ENCODE results near the gene UMOD. TPM values are rescaled to one million over a fixed set of nuclear protein-coding genes. Genes with fewer than 3 reads are reported as not detected.

Gene UMOD
- polyA plus RNA-seq (2011; rRNA removed), result not detected in 2 replicates
- not detected in 2 replicates for polyA minus RNA-seq (2011; rRNA and poly(A)+ RNA removed)

- TF ChIP-seq CTCF (IDR thresholded peaks at IDR 0.05; ENCODE audit: insufficient read depth, low read depth, low read length), result no peak
- CTCF ChIA-PET, result no interaction called here
- H3K36me3 ChIP-seq (ENCODE audit: control insufficient read depth, insufficient read depth, low read length), result no peaks in the 10 kb centered on the region
- POLR2A ChIA-PET, result no interaction called here
- no peaks in the 10 kb centered on the region for H3K27me3 ChIP-seq (ENCODE audit: control insufficient read depth, insufficient read depth, low read length)
- no peak for DNase-seq (ENCODE audit: low read depth)
- no peak within 1 kb of the TSS for H3K4me3 ChIP-seq (ENCODE audit: low read depth, low read length)
Measured at GRCh38 chr16:20352615-20353014, at the start of gene UMOD. Gene UMOD (minus strand): TSS chr16:20352715. CDS start chr16:20350737, 1,978 bp downstream.

- ChIA-PET CTCF (interaction anchor here (1.6 kb wide), 1 partner anchor 16 kb away, joined by 5 read pairs; no protein-coding TSS in a partner anchor), POLR2A (no interaction called here)
- no peak for DNase-seq (ENCODE audit: low read depth)
- no peaks in the 10 kb centered on the region for H3K27me3 ChIP-seq (ENCODE audit: control insufficient read depth, insufficient read depth, low read length)
- no peak for TF ChIP-seq CTCF (IDR thresholded peaks at IDR 0.05; ENCODE audit: insufficient read depth, low read depth, low read length)
- H3K4me3 ChIP-seq (ENCODE audit: low read depth, low read length), result no peak overlapping the region
- no peaks in the 10 kb centered on the region for H3K36me3 ChIP-seq (ENCODE audit: control insufficient read depth, insufficient read depth, low read length)
Measured at GRCh38 chr16:20401475-20402016, 49.0 kb upstream of the UMOD start.

GRCh38 chr16:20401066-20401465 is 48.6 kb upstream of the UMOD start:
- ChIA-PET POLR2A (no interaction called here), CTCF (interaction anchor here (1.6 kb wide), 1 partner anchor 16 kb away, joined by 5 read pairs; no protein-coding TSS in a partner anchor)
- TF ChIP-seq CTCF (IDR thresholded peaks at IDR 0.05; ENCODE audit: insufficient read depth, low read depth, low read length), result no peak
- no peak for DNase-seq (ENCODE audit: low read depth)
- no peaks in the 10 kb centered on the region for H3K36me3 ChIP-seq (ENCODE audit: control insufficient read depth, insufficient read depth, low read length)
- no peaks in the 10 kb centered on the region for H3K27me3 ChIP-seq (ENCODE audit: control insufficient read depth, insufficient read depth, low read length)
- H3K4me3 ChIP-seq (ENCODE audit: low read depth, low read length), result no peak overlapping the region

GRCh38 chr16:20399185-20399584 is 46.7 kb upstream of the UMOD start:
- ChIA-PET CTCF (no interaction called here), POLR2A (no interaction called here)
- H3K4me3 ChIP-seq (ENCODE audit: low read depth, low read length), result no peak overlapping the region
- DNase-seq (ENCODE audit: low read depth), result no peak
- TF ChIP-seq CTCF (IDR thresholded peaks at IDR 0.05; ENCODE audit: insufficient read depth, low read depth, low read length), result no peak
- no peaks in the 10 kb centered on the region for H3K27me3 ChIP-seq (ENCODE audit: control insufficient read depth, insufficient read depth, low read length)
- no peaks in the 10 kb centered on the region for H3K36me3 ChIP-seq (ENCODE audit: control insufficient read depth, insufficient read depth, low read length)

- Histone ChIP-seq H3K27me3 (ENCODE audit: control insufficient read depth, insufficient read depth, low read length) (no peaks in the 10 kb centered on the region), H3K36me3 (ENCODE audit: control insufficient read depth, insufficient read depth, low read length) (no peaks in the 10 kb centered on the region), H3K4me3 (ENCODE audit: low read depth, low read length) (no peak overlapping the region)
- no peak for TF ChIP-seq CTCF (IDR thresholded peaks at IDR 0.05; ENCODE audit: insufficient read depth, low read depth, low read length)
- ChIA-PET POLR2A (no interaction called here), CTCF (no interaction called here)
- DNase-seq (ENCODE audit: low read depth), result no peak
Measured at GRCh38 chr16:20398603-20399002, 46.1 kb upstream of the UMOD start.
